ENCODE results near the gene POU2F3. TPM values are rescaled to one million over a fixed set of nuclear protein-coding genes. Genes with fewer than 3 reads are reported as not detected.

POU2F3 gene
- polyA plus RNA-seq, 6 donors from 2014 or later: not detected

DNA sequence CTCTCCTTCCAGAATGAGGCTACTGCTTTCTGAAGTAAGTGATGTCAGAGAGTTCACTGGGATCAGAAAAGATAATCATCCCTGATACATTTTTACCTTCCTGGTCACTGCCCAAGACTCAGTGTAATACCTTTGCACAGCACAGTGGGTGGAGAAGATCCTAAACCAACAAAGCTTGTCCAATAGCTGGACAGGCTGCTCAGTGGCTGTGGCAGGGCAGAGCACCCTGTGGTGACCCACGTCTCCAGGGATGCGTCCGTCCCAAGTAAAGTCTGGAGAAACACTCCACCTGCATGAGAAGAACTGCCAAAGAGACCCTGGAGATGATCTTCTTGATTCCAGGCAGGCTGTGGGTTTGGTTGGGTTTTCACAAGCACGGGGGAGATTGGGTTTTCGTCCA lies 54.2 kb downstream of the POU2F3 start:
- Mint-ChIP-seq H3K27me3 (peaks cover 58 to 79% (median 75%) of the 10 kb centered on the region in 3 donors), H3K9me3 (no peaks in the 10 kb centered on the region), H3K4me1 (no peaks in the 10 kb centered on the region), H3K36me3 (no peaks in the 10 kb centered on the region), H3K4me3 (no peak overlapping the region), H3K27ac (no peak overlapping the region)
- no peak for ATAC-seq (ENCODE audit: low read depth in 2 of 2)
- DNase-seq: no peak

DNA sequence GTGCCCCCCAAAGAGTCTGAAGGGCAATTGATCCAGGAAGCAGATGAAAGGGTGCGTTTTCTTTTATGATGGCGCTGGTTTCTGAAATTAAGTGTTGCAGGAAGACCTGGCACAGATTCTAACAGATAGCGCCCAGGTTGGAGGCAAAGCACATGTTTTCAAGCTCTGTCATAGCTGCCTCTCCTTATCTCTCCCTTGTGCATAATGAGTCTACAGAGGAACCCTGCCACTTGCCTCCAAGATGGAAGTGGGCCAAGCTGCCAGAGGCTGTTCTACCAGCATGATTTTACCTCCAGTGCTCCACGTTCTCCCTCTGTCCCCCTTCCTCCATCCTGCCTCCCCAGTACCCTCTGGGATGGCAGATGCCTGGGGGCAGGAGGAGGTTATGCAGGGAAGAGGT lies 55.2 kb downstream of the POU2F3 start:
- ATAC-seq (ENCODE audit: low read depth in 2 of 2) (no peak), DNase-seq (no peak)
- H3K27ac Mint-ChIP-seq: no peak overlapping the region
- no peaks in the 10 kb centered on the region for H3K4me1 Mint-ChIP-seq
- peaks cover 59 to 77% (median 73%) of the 10 kb centered on the region in 3 donors for H3K27me3 Mint-ChIP-seq
- no peaks in the 10 kb centered on the region for H3K9me3 Mint-ChIP-seq
- H3K36me3 Mint-ChIP-seq: no peaks in the 10 kb centered on the region
- no peak overlapping the region for H3K4me3 Mint-ChIP-seq

DNA sequence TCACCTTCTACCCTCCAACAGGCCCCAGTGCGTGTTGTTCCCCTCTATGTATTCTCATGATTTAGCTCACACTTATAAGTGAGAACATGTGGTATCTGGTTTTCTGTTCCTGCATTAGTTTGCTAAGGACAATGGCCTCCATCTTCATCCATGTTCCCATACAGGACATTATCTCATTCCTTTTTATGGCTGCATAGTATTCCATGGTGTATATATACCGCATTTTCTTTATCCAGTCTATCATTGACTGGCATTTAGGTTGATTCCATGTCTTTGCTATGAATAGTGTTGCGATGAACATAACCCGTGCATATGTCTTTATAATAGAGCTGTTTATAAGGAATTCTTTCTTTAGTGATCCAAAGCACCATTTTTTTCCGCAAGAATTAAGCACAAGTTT lies 56.6 kb downstream of the POU2F3 start:
- H3K27me3 Mint-ChIP-seq: peaks cover 67 to 70% (median 68%) of the 10 kb centered on the region in 3 donors
- H3K4me1 Mint-ChIP-seq: no peaks in the 10 kb centered on the region
- no peaks in the 10 kb centered on the region for H3K36me3 Mint-ChIP-seq
- ATAC-seq (ENCODE audit: low read depth in 2 of 2): no peak
- H3K4me3 Mint-ChIP-seq: no peak overlapping the region
- H3K27ac Mint-ChIP-seq: no peak overlapping the region
- no peak for DNase-seq
- no peaks in the 10 kb centered on the region for H3K9me3 Mint-ChIP-seq

DNA sequence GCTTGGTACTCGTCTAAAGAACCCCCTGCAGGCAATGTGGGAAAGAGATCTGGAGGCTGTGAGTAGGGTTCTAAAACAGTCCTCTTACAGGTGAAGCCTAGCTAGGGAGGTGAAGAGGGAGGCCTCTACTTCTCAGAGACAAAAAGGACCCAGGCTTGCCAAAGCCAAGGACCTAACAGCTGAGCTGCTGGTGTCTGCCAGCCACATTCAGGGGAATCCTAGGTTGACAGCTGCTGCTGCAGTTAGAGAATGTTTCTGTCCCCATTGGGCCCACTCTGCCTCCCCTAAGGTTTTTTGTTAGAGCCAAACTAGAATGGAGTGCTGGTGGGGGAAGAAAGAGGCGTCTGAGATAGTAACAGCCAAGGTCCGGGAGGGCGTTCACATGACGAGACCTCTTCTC lies 58.5 kb downstream of the POU2F3 start:
- no peak for DNase-seq
- ATAC-seq (ENCODE audit: low read depth in 2 of 2): no peak
- Mint-ChIP-seq H3K27me3 (peaks cover 63 to 74% (median 66%) of the 10 kb centered on the region in 3 donors), H3K9me3 (no peaks in the 10 kb centered on the region), H3K4me1 (peaks cover 0 to 3% (median 0%) of the 10 kb centered on the region in 3 donors), H3K36me3 (no peaks in the 10 kb centered on the region), H3K27ac (no peak overlapping the region), H3K4me3 (no peak overlapping the region)

DNA sequence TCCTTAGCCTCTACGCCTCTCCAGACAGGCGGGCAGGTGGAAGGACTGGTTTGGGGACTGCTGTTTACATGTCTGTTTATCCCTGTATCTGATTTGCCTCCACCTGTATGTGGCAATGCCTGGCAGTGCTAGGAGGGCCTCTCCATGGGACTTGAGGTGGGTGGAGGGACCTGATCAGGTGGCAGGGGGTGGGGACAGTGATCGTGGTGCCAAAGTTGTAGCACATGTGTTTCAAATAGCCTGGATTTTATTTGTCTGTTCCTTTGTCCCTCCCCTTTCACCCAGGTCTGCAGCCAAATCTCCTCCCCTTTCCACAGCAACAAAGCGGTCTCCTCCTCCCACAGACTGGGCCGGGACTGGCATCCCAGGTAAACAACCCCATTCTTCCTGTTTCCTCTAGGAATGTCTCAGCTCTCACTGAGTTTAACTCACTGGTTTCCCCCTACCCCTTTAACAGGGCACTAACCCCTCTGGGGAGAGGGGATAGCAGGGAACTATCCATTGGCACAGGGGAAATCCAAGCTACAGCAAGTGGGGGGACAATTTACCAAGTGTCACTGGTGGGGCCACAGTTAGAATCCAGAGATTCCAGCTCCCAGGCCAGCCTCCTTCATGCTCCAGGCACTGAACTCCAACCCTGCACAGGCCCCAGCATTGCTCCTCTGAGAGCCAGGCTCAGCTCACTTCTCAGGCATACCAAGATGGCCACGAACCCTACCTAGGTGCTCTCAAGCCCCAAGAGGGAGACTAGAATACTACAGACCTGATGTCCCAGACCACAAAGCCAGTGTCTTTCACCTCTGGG lies 62.3 kb downstream of the POU2F3 start:
- Mint-ChIP-seq H3K4me1 (peaks cover 0 to 3% (median 0%) of the 10 kb centered on the region in 3 donors), H3K27ac (peak overlapping the region in 1 of 6 donors; percentile 51), H3K9me3 (no peaks in the 10 kb centered on the region), H3K27me3 (peaks cover 50 to 63% (median 51%) of the 10 kb centered on the region in 3 donors), H3K36me3 (no peaks in the 10 kb centered on the region), H3K4me3 (peak overlapping the region in 1 of 8 donors; percentile 48)
- ATAC-seq (ENCODE audit: low read depth in 2 of 2) (no peak), DNase-seq (no peak)

DNA sequence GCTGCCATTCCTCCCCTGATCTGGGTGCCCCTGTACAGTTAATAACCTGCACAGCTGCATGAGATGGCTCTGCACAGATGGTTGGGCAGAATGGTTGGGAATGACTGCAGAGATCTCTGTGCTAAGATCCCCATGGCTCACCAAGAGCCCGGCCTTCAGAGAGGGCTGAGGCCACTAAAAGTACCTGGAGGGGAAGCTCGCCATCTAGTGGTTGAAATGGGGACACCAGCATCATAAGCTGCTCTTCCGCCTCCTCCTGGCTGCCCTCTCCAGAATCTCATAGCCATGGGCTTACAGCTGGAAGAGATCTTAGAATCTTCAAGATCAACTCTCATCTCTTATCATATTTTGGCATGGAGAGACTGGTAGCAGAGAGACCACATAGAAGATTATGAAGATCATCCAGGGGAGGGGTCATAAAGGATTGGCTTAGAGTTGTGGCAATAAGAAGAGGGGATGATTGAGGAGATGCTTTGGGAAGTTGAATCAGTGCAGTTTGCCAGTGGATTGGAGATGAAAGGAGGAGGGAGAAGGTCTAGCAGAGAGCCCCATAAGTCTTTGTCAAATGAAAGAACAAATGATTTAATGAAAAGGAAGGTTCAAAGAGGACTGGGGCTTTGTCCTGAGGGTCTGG lies 63.2 kb downstream of the POU2F3 start:
- H3K4me3 Mint-ChIP-seq: no peak overlapping the region
- H3K9me3 Mint-ChIP-seq: no peaks in the 10 kb centered on the region
- H3K27ac Mint-ChIP-seq: no peak overlapping the region
- peaks cover 0 to 3% (median 0%) of the 10 kb centered on the region in 3 donors for H3K4me1 Mint-ChIP-seq
- peak; percentile 34 for DNase-seq
- peaks cover 45 to 55% (median 47%) of the 10 kb centered on the region in 3 donors for H3K27me3 Mint-ChIP-seq
- peak; percentile 56 to 57 for ATAC-seq (ENCODE audit: low read depth in 2 of 2)
- no peaks in the 10 kb centered on the region for H3K36me3 Mint-ChIP-seq

DNA sequence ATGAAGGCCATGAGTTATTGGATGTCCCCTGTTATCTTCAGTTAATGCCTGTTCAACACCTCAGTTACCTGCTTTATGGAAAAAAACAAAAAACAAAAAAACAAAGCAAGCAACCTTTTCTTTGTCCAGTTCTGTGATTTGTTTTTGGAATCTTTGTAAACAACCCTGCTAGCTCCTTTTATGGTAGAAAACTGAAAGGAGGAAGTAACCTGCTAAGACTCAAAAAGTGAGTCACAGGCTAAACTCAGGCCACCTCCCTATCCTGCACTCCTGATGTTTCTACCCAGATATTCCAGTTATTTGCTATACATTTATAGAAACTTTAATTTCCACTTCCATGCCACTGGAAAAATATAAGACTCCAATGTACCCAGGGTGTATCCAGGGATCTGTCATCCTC lies 64.6 kb downstream of the POU2F3 start:
- H3K27me3 Mint-ChIP-seq: peaks cover 33 to 48% (median 45%) of the 10 kb centered on the region in 3 donors
- peaks cover 0 to 3% (median 0%) of the 10 kb centered on the region in 3 donors for H3K4me1 Mint-ChIP-seq

DNA sequence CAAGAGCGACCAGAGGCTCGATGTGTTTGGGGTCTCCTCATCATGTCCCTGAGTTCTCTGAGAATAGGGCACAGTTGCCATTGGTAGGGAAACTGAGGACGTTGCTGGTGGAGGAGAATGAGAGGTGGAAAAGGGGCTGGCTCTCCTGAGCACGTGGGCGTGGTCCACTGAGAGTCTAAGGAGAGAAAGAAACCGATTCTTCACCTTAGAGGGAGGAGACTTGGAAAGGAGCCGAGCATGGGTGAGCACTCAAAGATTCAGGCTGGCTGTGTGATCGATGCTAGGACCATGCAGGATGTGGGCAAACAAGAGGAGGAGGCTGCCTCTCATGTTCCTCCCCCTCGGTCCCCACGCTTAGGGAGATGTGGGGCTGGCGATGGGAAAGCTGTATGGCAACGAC lies 65.3 kb downstream of the POU2F3 start:
- Mint-ChIP-seq H3K27me3 (peaks cover 29 to 42% (median 40%) of the 10 kb centered on the region in 3 donors), H3K27ac (peak overlapping the region in 1 of 6 donors; percentile 24)

More for the DNA sequence above, 64.6 kb downstream of the POU2F3 start:
- DNase-seq: no peak
- Mint-ChIP-seq H3K27ac (no peak overlapping the region), H3K36me3 (no peaks in the 10 kb centered on the region), H3K9me3 (no peaks in the 10 kb centered on the region), H3K4me3 (no peak overlapping the region)
- ATAC-seq (ENCODE audit: low read depth in 2 of 2): no peak

DNA sequence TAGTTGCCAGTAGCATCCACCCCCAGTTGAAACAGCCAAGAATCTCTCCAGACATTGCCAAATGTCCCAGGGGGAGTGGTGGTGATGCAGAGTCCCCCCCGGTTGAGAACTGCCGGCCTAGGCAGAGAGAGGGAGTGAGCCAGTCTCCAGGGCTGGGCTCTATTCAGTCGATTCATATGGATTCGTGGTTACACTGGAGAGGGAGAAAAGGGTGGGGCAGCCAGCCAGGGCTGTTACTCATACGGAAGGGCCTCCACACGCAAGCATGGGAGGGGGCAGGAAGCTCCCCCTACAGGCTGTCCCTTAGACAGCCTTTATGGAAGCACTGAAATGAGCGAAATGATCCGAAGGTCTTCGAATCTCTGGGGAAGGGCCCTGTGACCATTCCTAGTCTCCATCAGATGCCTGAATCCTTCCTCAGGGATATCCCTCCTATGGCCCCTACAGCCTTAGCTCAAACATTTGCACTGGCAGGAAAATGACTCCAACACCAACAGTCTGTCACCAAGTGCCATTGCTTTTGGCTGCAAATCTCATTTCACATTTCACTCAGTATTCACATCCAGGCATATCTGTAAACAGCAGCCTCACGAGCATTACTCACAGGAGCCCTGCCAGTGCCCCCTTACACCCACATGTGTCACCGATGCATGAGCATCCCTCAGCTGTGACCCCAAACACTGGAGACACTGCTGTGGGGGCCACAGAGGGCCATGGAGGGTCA lies 66.7 kb downstream of the POU2F3 start:
- H3K4me1 Mint-ChIP-seq: peaks cover 0 to 3% (median 0%) of the 10 kb centered on the region in 3 donors
- H3K27me3 Mint-ChIP-seq: peaks cover 20 to 40% (median 39%) of the 10 kb centered on the region in 3 donors
- no peak overlapping the region for H3K27ac Mint-ChIP-seq
- DNase-seq: no peak
- H3K36me3 Mint-ChIP-seq: no peaks in the 10 kb centered on the region
- no peaks in the 10 kb centered on the region for H3K9me3 Mint-ChIP-seq
- peak overlapping the region in 1 of 8 donors; percentile 48 for H3K4me3 Mint-ChIP-seq
- no peak for ATAC-seq (ENCODE audit: low read depth in 2 of 2)

More for the DNA sequence above, 65.3 kb downstream of the POU2F3 start:
- no peaks in the 10 kb centered on the region for H3K9me3 Mint-ChIP-seq
- H3K4me1 Mint-ChIP-seq: peaks cover 0 to 3% (median 0%) of the 10 kb centered on the region in 3 donors
- DNase-seq: no peak
- ATAC-seq (ENCODE audit: low read depth in 2 of 2): no peak
- no peaks in the 10 kb centered on the region for H3K36me3 Mint-ChIP-seq
- H3K4me3 Mint-ChIP-seq: no peak overlapping the region

DNA sequence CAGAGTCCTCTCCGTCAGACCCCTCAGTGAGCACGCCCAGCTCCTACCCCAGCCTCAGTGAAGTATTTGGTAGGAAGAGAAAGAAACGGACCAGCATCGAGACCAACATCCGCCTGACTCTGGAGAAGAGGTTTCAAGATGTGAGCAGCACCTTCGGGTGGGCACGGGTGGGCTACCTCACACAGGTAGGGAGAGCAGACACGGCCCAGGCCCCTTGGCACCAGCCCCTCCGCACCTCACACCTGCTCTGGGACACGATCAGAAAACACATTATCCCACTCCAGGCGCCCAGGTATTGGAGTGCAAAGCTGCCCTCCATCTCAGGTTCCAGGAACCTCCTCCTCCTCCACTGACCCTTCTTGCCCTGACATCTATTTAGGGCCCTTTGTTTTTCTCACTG lies 67.5 kb downstream of the POU2F3 start:
- DNase-seq (no peak), ATAC-seq (ENCODE audit: low read depth in 2 of 2) (no peak)
- Mint-ChIP-seq H3K27ac (no peak overlapping the region), H3K36me3 (no peaks in the 10 kb centered on the region), H3K27me3 (peaks cover 22 to 34% (median 31%) of the 10 kb centered on the region in 3 donors), H3K9me3 (no peaks in the 10 kb centered on the region), H3K4me1 (peaks cover 0 to 3% (median 0%) of the 10 kb centered on the region in 3 donors), H3K4me3 (no peak overlapping the region)

DNA sequence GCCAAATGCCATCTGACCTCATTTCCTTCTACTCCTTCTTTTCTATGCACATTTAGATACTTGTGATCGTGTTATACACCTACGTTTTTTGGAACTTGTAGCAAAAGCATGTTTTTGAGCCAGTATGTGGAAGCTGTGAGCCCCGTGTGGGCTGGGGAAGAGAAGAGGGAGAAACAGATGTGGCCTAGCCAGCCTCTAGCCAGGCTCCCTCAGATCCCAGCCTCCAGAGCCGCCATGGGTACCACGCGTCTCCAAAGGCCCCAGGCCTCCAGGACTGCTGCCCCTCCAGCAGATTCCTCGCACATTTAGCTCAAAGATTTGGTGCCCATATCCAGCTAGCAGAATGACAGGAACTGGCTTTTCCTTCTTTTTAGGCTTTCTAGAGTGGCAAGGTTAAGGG lies 68.1 kb downstream of the POU2F3 start:
- no peaks in the 10 kb centered on the region for H3K36me3 Mint-ChIP-seq
- no peaks in the 10 kb centered on the region for H3K9me3 Mint-ChIP-seq
- H3K4me3 Mint-ChIP-seq: no peak overlapping the region
- DNase-seq (no peak), ATAC-seq (ENCODE audit: low read depth in 2 of 2) (no peak)
- H3K27me3 Mint-ChIP-seq: peaks cover 26 to 36% (median 27%) of the 10 kb centered on the region in 3 donors
- H3K27ac Mint-ChIP-seq: no peak overlapping the region
- H3K4me1 Mint-ChIP-seq: peaks cover 0 to 2% (median 0%) of the 10 kb centered on the region in 3 donors

DNA sequence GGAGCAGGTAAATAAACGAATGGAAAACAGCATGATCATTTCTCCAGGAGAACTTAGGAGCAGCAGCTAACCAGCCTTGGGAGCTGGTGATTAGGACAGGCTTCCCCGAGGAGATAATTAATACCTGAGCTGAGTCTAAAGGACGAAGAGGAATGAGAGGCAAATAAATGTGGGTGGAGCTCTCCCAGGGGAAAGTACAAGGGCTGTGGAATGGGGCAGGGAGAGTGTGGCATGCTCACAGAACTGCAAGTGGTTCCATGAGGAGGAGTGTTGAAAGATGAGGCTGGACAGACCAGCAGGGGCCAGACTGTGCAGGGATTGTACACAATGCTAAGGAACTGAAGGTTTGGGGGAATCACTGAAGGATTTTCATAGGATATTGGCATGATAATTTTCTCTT lies 70.9 kb downstream of the POU2F3 start:
- Mint-ChIP-seq H3K27me3 (peaks cover 10 to 26% (median 23%) of the 10 kb centered on the region in 3 donors), H3K27ac (no peak overlapping the region), H3K36me3 (no peaks in the 10 kb centered on the region), H3K9me3 (peaks cover 0 to 1% (median 0%) of the 10 kb centered on the region in 7 donors), H3K4me3 (no peak overlapping the region), H3K4me1 (no peaks in the 10 kb centered on the region)
- no peak for DNase-seq
- ATAC-seq (ENCODE audit: low read depth in 2 of 2): no peak

DNA sequence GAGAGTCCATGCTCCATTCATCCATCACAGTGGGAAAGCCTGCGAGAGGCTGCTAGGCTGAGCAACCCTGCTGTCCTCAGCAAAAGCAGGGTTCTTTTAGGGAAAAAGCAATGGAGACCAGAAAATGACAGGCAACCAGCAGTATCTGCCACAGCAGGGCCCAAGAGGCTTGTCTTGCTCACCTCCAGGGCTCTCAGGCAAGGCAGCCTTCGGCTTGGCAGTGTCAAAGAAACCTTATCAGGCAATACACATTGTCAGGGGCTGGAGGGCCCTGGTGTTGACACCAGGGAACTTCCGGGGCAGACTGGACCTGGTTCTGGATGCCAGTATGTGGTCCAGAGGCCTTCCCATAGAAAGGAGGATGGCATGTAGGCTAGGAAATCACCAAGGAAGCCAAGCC lies 74.9 kb downstream of the POU2F3 start:
- Mint-ChIP-seq H3K4me3 (no peak overlapping the region), H3K27ac (no peak overlapping the region), H3K4me1 (no peaks in the 10 kb centered on the region), H3K36me3 (no peaks in the 10 kb centered on the region), H3K9me3 (peaks cover 0 to 1% (median 0%) of the 10 kb centered on the region in 7 donors), H3K27me3 (peaks cover 28 to 43% (median 41%) of the 10 kb centered on the region in 3 donors)
- no peak for ATAC-seq (ENCODE audit: low read depth in 2 of 2)
- no peak for DNase-seq
